ENCODE results near the gene PRKAA2. TPM values are rescaled to one million over a fixed set of nuclear protein-coding genes. Genes with fewer than 3 reads are reported as not detected.

PRKAA2 gene
- total RNA-seq, 6 experiments from 2014 or later, result 0.37 to 3.2 (median 1.2) TPM

DNA sequence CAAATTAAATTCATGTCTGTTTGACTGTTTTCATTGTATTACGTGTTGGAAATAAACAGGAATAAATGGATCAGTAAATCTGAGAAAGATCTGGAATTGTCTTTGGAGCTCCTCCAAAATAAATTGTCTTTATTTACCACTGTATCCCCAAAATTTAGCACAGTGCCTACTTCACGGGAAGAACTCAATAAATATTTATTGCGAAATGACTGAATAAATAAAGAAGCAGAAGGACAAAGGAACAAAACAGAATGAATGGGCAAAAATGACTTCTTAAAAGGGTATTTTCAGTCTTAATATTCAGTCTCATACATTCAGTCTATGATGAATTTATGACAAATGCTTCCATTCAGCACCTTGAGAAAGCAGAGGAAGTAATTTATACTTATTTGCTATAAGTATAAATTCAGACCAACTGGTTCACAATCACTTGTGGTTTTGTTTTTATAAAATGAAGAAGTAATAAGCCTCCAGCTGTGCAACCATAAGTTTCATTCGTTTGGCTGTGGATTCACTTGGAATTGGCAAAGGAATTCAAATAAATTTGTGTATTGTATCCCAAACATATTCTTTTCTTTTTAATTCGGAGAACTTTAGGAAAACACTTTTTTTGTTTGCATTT, 19.2 kb upstream of the PRKAA2 start:
- no peak overlapping the region for H3K4me3 ChIP-seq
- no peaks in the 10 kb centered on the region for H3K36me3 ChIP-seq
- 39% methylated on average over 5 of the region's 5 CpGs for WGBS (ENCODE audit: insufficient coverage, low coverage, low lambda C conversion rate, missing lambda C conversion rate)
- no peak for DNase-seq
- no peaks in the 10 kb centered on the region for H3K4me1 ChIP-seq
- H3K27me3 ChIP-seq, result no peaks in the 10 kb centered on the region
- H3K9me3 ChIP-seq, result no peaks in the 10 kb centered on the region
- no peak for ATAC-seq
- intact Hi-C loops (cut with DNase I), result no loop called here
- no peak overlapping the region for H3K27ac ChIP-seq
- TF ChIP-seq CTCF (IDR thresholded peaks at IDR 0.05) (no peak), POLR2A (IDR thresholded peaks at IDR 0.05) (no peak)

DNA sequence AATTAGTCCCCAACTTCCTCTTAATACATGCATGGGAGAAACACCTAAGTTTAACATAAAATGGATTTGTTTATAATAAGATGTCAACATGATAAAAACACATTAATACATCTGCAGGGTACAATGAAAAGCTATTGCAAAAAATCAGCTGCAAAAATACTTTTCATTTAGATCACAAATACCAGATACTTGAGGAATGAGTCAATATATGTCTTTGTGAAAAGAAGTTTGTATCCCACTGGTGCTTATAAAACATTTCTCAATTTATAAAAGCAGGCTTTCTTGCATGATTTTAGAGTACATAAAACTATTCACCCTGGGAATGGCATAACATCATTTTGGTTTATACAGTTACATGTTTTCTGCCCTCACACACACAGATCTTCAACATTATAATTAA, 18.6 kb upstream of the PRKAA2 start:
- intact Hi-C loops (cut with DNase I), result no loop called here
- no peak overlapping the region for H3K27ac ChIP-seq
- H3K9me3 ChIP-seq, result no peaks in the 10 kb centered on the region
- no peaks in the 10 kb centered on the region for H3K36me3 ChIP-seq
- DNase-seq (no peak), ATAC-seq (no peak)
- TF ChIP-seq POLR2A (IDR thresholded peaks at IDR 0.05), result no peak
- no peak overlapping the region for H3K4me3 ChIP-seq
- H3K4me1 ChIP-seq, result no peaks in the 10 kb centered on the region
- no peaks in the 10 kb centered on the region for H3K27me3 ChIP-seq

DNA sequence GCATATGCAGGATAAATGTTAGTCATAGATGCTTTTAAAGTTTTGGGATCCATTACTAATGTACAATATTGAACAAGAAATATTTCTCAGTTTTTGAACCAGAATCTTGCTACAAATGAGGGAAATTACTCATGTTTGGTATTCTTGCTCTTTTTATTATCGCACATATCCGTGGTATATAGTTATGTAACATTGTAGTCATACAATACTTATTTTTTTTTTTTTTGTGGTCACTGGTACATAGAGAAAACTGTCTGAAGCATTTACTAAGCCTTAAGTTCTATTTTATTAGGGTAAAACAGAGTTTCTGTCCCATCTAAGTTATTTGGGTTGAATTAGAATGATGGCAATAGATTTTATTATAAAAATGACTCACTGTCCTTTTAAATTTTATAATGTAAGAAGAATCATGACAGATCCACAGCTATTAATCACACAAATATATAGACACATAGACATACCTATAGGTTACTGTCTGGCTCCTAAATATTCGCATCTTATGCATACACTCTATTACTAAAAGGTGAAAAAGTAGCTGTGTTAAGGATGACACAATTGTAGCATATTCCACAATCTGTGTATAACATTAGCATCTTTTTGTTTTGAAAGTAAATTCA, 18.0 kb upstream of the PRKAA2 start:
- TF ChIP-seq POLR2A (IDR thresholded peaks at IDR 0.05), result no peak
- no peak for TF ChIP-seq CTCF (IDR thresholded peaks at IDR 0.05)
- no peaks in the 10 kb centered on the region for H3K9me3 ChIP-seq
- no peak overlapping the region for H3K27ac ChIP-seq
- DNase-seq (no peak), ATAC-seq (no peak)
- intact Hi-C loops (cut with DNase I), result no loop called here
- no peak overlapping the region for H3K4me3 ChIP-seq
- H3K27me3 ChIP-seq, result no peaks in the 10 kb centered on the region
- no peaks in the 10 kb centered on the region for H3K4me1 ChIP-seq
- H3K36me3 ChIP-seq, result no peaks in the 10 kb centered on the region
- WGBS (ENCODE audit: insufficient coverage, low coverage, low lambda C conversion rate, missing lambda C conversion rate), result 63% methylated on average over 3 of the region's 3 CpGs

GRCh38 chr1:56627636-56628039, 17.5 kb upstream of the PRKAA2 start:
- no peak for ATAC-seq
- TF ChIP-seq POLR2A (IDR thresholded peaks at IDR 0.05) (no peak), CTCF (IDR thresholded peaks at IDR 0.05) (no peak)
- Histone ChIP-seq H3K27me3 (no peaks in the 10 kb centered on the region), H3K4me1 (no peaks in the 10 kb centered on the region), H3K27ac (no peak overlapping the region), H3K9me3 (no peaks in the 10 kb centered on the region), H3K36me3 (no peaks in the 10 kb centered on the region), H3K4me3 (no peak overlapping the region)
- WGBS (ENCODE audit: insufficient coverage, low coverage, low lambda C conversion rate, missing lambda C conversion rate), result 67% methylated on average over 3 of the region's 3 CpGs
- DNase-seq, result no peak
- intact Hi-C loops (cut with DNase I), result no loop called here

DNA sequence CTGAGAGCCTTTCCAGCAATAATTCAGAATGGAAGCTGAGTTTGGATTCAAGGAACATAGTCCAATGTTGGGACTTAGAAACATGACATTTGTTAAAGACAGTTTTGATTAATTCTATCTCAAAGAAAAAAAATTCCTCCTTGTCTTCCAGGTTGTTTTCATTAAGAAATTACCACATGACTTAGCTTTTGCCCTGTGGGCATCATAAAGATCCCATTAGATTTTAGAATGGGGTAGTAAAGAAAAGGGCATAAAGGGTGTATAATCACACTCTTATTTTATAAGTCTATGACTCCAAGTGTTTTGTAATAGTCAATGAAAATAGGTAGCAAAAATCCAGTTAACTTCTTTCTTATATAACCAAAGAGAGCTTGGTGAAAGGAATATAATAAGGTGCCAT, 14.3 kb upstream of the PRKAA2 start:
- Histone ChIP-seq H3K36me3 (no peaks in the 10 kb centered on the region), H3K9me3 (no peaks in the 10 kb centered on the region), H3K4me1 (no peaks in the 10 kb centered on the region), H3K4me3 (no peak overlapping the region), H3K27me3 (no peaks in the 10 kb centered on the region), H3K27ac (no peak overlapping the region)
- no peak for DNase-seq
- no peak for ATAC-seq
- intact Hi-C loops (cut with DNase I), result no loop called here
- TF ChIP-seq POLR2A (IDR thresholded peaks at IDR 0.05), result no peak
- TF ChIP-seq CTCF (IDR thresholded peaks at IDR 0.05), result no peak
